ENCODE results near the gene CNTN5. TPM values are rescaled to one million over a fixed set of nuclear protein-coding genes. Genes with fewer than 3 reads are reported as not detected.
"Not testable (repeated sequence)": the region's sequence is repeated elsewhere in the genome, so short reads cannot be mapped to it uniquely, and the experiment has no call there.

The CNTN5 gene
- total RNA-seq = 0.04 TPM

- ATAC-seq = peak; percentile 55
Observed at GRCh38 chr11:99020352-99021225, at the start of gene CNTN5. Gene CNTN5 (plus strand): TSS chr11:99020949.

- no peak for ATAC-seq
Observed at GRCh38 chr11:98979205-98979604, 41.5 kb upstream of the CNTN5 start.

DNA sequence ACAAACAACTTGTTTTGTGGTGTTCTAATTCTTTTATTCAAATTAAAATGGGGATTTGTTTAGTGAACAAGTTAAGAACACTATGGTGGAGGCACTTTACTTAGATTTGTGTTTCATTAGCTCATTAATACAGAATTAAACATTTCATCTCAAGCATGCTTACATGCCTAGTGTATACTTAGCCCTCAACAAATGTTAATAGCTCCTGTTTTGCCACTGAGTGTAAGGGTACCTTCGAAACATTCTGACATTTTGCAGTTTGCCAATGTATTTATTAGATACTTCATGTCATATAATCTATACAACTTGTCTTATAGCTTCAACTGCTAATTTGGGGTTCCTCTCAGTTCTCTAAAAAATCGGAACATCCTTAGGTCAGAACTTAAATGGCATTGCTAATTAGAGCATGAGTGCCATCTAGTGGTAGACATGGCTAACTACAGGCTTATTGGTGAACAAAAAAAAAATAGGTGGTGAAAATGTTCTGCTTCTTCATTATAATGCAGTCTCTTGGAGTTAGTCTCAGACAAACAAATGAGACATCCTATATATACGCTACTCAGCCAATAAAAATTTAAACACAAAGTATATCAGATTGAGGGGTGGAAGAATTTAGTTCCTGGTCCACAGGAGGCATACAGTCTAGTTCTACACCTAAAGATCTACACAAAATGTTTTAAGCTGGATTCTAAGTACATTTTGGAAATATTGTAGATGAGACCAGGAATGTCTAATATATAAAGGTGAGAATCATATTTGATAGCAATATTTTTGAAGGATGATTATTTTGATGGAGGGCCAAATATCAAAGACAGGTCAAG, 4.9 kb upstream of the CNTN5 start:
- ATAC-seq = no peak

GRCh38 chr11:99019696-99020095, 1.1 kb upstream of the CNTN5 start:
- ATAC-seq = no peak

DNA sequence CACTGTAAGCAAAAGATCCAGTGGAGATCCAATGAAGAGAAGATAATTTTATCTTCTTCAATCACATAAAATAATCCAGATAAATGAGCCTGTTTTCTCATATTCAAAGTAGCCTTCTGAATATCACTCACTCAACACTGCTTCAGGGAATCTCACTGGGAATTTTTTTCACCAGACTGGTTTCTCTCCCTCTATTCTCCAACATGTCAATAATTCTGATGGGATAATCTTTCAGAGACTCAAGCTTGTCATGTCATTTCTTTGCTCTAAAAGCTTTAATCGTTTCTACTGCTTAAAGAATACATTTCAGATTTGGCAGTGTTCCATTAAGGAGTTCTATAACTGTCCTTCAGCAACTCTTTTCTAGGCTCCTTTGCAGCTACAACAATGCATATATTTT, 16.3 kb downstream of the CNTN5 start:
- no peak for ATAC-seq

GRCh38 chr11:99063331-99063730, 42.6 kb downstream of the CNTN5 start:
- no peak for ATAC-seq

GRCh38 chr11:99065121-99065520, 44.4 kb downstream of the CNTN5 start:
- no peak for ATAC-seq

GRCh38 chr11:99066618-99067317, 46.0 kb downstream of the CNTN5 start:
- no peak for ATAC-seq

GRCh38 chr11:99068832-99069231, 48.1 kb downstream of the CNTN5 start:
- ATAC-seq = no peak

DNA sequence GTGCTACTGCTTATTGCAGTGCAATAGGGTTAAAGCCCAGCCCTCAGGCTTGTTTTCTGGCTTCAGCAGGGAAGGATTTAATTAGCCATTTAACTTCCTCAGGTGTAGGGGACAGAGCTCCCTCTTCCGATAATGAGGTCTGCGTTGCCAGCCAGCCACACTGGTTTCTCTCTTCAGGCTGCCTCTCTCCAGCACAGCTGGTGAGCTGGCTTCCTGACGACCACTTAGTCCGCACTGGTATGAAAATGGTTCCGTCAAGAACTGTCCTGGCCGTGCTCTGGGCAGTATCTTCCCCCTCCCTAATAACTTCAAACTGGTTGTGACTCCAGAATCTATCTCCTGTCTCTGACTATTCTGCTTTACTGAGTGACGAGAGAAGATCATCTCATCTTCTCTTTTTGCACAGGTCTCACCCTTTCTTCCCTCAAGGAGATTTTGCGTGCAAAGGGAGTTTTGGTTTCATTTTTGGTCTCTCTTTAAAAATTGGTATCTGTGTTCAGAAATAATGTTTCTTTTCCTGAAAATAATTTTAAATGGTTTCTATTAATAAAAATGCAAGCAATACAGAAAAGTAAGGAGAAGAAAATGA, 49.2 kb downstream of the CNTN5 start:
- no peak for ATAC-seq

GRCh38 chr11:99079576-99079975, 58.8 kb downstream of the CNTN5 start:
- ATAC-seq = no peak

- ATAC-seq = no peak
Observed at GRCh38 chr11:99080154-99080553, 59.4 kb downstream of the CNTN5 start.

GRCh38 chr11:99098258-99098657, 77.5 kb downstream of the CNTN5 start:
- no peak for ATAC-seq

- no peak for ATAC-seq
Observed at GRCh38 chr11:99098751-99099150, 78.0 kb downstream of the CNTN5 start.

GRCh38 chr11:99117603-99118002, 96.9 kb downstream of the CNTN5 start:
- ATAC-seq = no peak

GRCh38 chr11:99133862-99134261, 113.1 kb downstream of the CNTN5 start:
- ATAC-seq = not testable (repeated sequence)

DNA sequence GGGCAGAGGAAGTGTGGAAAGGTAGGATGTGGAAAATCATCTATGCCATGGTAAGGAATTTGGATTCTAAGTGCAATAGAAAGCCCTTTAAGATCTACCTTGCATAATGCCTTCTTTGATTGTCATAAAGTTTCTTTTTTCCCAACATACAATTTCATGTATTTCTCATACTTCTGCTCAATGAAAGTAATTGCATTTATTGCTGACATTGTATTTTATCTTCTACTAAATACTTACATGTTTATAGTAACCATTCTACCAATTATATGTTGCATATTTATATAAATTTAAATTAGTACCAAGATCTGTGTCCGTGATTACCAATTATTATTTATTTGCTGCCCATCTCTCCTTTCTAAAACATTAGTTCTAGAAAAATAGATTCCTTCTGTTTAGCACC, 114.8 kb downstream of the CNTN5 start:
- ATAC-seq = no peak

DNA sequence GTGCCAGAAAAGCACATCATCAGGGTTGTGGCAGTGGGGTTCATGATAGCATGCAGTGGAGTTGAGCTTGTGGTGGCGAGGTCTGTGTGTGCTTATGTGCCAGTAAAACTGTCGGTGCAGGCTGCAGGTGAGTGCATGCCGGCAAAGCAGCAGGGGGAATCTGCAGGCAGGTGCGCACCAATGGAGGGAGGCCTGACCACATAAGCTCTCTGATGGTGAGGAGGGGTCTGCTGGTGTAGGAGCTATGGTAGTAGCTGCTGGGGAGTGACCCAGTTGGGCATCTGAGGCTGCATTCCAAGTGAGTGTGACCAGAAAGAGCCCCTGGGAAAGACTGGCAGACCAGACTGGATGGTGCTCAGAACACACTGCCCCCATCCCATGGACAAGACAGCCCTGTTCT, 121.5 kb downstream of the CNTN5 start:
- ATAC-seq = no peak

- no peak for ATAC-seq
Observed at GRCh38 chr11:99148352-99148751, 127.6 kb downstream of the CNTN5 start.

DNA sequence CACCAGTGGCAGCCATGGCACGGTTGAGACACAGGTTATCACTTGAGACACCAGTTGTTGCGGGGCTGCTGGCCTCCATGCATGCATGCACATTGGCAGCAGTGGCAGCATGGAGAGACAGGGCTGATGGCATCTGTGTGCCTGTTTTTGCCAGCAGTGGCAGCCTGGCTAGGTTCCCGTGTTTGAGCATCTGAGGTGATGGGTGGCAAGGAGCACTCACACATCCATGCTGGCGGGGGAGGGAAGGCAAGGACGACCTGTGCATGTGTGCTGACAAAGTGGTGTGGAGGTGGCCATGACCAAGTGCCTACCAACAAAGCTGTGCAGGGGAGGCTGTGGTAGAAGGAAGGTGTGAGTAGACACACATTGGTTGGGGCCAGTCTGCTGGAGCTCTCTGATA, 133.5 kb downstream of the CNTN5 start:
- no peak for ATAC-seq

DNA sequence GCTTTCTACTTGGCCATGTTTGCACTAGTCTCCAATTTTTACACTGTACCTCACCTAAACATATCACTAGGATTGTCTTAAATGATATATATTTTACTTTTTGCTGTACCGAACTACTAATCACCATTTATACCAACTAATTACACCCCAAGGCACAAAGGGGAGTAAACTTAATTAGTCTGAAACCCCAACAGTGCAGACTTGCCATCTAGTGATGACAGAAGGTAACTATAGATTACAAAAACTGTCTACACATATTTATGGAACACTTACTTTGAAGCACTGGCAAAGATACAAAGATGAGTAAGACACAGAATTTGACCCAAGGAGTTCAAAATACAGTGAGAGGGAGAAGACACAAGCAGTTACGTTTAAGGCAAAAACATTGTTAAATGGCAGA, 139.7 kb downstream of the CNTN5 start:
- no peak for ATAC-seq

DNA sequence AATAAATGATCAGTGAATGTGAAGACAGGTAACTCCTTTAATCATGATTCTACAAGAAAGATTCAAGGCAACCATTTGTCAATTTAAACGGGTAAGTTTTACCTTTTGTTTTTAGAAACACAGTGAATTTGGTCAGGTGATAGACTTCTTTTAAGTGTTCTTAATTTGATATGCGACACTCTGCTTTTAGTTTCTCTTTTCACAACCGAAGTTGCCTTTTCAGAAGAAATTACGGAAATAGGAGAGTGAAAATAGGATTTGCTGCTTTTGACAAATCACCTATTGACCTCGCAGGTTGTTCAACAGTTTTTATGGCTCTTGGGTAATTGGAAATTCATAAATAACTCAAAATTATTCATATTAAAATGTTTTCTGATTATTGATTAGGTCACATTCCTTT, 142.1 kb downstream of the CNTN5 start:
- ATAC-seq = no peak

- ATAC-seq = no peak
Observed at GRCh38 chr11:99170591-99170990, 149.8 kb downstream of the CNTN5 start.
